ENCODE results near the gene MUSK.

MUSK gene

GRCh38 chr9:110700953-110701352, 32.4 kb downstream of the MUSK start:
- DNase-seq = no peak

DNA sequence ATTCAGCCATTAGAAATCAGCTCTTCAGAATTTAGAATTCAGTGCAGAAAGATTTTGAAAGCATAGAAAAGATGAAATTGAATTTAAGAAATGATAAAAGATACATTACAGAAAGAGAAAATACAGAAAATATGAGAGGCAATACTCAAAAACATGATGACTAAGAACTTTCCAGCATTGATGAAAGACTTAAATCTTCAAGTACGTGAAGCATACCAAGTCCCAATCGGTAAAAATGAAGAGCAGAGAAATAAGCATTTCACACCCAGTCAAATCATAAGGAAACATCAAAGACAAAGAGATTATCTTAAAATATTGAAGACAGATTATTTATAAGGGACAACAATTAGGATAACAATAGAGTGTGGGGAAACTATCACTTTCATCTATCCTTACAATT, 35.1 kb downstream of the MUSK start:
- DNase-seq = no peak

- DNase-seq = no peak
Measured at GRCh38 chr9:110707419-110707818, 38.8 kb downstream of the MUSK start.

DNA sequence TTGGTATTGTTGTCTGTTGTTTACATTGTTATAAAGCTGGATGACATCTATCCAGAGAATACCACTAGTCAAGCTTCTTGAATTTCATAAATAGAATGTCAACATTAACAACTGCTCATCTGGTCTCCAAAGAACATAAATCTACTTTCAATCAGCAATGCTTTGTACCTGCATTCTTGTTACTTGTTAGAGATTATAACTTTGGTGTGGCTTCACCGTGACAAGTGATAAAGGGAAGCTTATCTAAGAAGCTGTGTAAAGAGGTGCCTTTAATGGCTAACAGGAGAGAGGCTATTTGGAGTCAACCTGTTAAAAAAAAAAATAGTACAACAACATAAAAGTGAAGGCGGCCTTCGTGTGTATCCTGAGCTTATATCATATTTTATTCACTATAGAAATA, 41.8 kb downstream of the MUSK start:
- DNase-seq = no peak

- DNase-seq = no peak
Measured at GRCh38 chr9:110712955-110713354, 44.4 kb downstream of the MUSK start.

DNA sequence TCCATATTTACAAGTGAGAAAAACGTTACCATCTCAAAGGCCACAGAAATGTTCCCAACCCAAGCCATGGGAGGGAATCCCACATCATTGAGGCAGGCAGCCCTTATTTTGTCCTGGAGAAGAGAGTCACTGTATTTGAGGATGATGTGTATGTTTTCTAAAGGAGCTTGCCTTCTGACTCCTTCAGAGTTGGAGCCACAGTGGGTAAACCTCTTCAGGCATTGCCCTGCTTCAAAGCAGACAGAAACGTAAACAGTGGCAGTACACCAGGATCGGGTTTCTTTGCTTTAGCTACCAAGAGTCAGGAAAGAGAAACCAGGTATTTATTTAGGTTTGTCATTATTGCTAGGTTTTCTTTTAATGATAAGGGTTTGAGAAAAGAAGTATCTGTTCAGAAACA, 45.7 kb downstream of the MUSK start:
- DNase-seq = no peak

GRCh38 chr9:110728058-110728457, 59.5 kb downstream of the MUSK start:
- DNase-seq = no peak

DNA sequence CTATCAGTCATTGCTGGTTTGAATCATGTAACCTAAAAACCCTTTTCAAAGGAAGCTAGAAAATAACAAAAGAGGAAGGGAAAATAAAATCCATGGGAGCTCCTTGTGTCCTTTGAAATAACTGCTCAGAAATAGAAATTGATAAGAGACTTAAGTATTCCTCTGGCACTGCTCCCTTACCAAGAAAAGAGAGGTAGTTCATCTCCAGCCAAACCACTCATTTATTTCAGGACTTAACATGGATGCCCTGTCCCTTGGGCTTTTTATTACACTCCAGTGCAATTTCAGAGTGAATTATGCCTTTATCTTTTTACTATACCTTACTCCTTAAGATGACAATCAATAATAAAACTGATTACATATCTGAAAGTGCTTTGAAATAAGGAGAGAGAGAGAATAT, 61.0 kb downstream of the MUSK start:
- no peak for DNase-seq

DNA sequence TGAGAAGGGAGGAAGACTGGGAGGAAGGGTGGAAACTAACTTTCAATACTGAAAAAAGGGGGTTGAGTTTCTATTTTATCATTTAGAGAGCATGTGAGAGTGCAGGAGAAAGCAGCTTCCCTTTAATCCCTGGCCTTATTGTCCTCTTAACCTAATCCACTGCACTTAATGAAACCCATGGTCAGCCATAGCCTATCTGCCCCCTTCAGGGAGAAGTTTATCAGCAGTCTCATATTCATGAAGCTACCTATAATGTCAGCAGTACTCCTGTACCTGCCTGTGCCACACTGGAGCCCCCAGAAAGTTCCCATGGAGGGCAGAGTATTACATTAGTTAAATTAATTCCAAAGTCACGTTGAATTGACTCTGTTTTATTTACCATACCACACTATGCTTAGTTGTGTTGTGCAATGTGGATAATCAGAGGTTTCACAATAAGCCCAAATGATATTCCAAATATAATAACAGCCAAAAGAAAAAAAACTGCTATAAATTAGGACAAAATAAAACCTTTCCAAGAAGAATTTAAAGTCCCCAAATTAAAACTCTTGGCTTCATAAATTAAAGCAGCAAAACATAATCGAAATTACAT, 62.9 kb downstream of the MUSK start:
- no peak for DNase-seq

GRCh38 chr9:110738982-110739381, 70.4 kb downstream of the MUSK start:
- DNase-seq = no peak

DNA sequence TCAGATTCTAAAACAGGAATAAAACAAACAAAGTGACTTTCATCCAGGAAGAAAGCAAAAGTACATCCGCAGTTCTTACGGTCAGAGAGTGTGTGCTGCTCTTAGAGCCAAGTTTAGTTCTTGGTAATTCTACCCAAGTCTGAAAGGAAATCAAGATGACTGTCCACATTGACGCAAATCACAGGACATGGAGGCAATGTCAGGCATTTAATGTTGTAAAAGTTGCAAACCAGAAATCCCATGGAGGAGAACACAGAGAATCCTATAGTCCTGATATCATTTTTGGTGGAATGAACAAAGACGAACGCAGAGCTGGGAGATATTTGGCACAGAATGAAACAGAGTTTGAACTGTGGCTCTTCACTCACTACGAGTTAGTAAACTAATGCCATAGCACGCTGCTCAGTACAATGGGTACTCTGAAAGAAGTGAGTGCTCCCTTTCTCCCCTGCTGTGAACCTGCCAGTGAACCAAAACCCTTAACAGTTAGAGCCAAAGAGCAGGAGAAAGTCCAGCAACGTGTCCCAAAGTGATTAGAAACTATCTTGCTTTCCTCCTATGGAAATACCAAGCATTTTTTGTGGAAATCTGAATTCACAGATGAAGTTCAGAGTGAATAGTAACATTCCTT, 74.3 kb downstream of the MUSK start:
- no peak for DNase-seq

DNA sequence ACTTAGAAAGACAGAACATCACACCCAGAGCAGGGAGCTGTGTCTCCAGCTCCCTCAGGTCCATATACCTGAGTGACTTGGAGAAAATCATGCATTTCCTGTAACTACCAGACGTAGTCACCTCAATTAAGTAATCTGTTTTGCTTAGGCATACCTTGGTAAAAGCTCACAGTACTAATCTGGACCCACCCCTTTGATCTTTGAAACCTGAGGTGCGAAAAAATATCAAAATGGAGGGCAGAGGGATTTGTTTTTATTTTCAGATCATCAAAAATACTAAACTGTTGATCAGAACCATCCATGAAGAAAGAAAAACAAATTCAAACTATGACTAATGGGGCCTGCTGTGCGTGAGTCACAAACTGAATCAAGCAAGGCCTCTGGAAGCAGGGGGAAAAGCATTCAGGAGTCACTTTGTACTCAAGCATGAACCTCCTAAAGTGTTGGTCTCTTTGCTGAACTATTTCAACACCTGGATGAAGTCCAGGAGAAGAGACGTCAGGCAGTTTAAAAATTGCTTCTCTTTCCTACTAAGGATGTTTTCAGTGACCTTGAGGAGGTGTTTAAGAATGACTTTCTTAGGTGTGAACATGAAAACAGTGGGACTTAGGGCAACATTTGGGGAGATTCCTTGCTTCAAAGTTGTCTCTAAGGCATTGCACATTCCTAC, 76.3 kb downstream of the MUSK start:
- no peak for DNase-seq

- DNase-seq = no peak
Measured at GRCh38 chr9:110745676-110746075, 77.1 kb downstream of the MUSK start.

DNA sequence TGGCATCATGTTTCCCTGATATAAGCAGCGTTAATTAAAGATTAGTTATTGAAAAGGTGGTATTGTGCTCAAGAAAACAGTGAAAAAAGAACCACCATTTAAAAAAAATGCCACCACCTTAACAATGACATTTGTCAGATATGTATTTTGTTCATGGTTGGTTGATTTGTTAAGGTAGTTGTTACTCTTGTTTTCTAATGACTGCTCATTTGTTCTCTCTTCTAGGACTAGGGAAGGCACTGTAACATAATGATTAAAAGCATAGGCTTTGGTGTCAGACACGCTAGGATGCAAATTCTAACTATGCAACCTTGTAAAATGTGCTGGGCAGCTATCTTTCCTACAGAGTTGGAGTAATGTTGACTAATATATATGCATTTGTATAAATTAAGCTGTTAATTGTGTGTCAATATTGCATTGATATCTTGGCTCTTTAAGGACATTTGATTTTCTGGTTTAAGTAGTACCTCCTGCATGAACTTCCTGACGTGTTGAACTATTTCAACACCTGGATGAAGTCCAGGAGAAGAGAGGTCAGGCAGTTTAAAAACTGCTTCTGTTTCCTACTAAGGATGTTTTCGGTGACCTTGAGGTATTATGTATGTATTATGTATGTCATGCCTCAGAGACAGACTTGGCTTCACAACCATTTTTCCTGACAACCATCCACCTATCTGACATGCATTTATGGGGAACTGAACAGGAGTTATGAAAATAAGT, 77.8 kb downstream of the MUSK start:
- DNase-seq = no peak

DNA sequence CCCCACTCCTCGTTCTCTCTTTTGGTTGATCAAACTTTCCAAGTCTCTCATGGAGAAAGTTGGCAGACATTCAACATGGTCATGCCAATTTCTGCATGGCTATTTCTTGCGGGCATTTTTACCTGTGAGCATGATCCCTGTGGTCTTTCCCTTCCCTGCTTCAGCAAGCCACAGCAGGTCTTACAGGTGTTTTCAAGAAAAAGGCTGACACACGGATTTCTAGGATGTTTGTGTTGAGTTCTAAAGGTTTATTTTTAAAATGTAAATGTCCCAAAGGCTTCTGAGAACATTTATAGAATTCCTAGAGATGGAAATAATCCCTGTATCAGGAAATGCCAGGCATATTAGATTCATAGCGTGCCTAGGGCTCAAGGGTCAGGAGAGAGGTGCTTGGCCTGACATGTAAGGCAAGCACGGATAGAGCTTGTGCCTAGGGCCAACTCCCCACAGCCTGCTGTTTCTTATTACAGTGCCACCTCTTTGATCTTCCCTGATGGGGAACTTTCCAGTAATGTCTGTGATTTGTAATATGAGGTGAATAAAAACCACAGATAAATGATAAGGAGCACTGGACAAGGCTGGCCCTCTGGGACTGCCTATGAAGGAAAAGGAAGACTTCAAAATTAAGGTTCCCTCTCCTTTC, 79.8 kb downstream of the MUSK start:
- DNase-seq = no peak

DNA sequence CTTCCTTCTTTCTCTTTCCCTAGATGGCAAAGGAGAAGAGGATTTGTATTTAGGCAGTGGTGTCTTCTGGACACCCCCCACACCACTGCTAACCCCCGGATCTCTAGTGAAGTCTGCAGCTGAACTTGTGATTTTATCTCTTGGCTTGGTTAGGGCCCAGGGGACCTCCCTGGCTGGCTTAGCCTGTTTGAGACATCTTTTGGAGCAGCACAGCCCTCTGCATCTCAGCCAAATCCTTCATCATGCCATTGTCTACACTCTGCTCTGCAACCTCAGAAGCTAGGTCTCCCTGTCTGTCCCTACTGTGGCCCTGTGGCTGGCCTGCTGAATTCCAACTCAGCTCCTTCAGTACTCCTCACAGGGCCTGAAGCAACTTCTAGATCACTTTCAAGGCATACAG, 81.7 kb downstream of the MUSK start:
- DNase-seq = no peak

GRCh38 chr9:110751971-110752370, 83.4 kb downstream of the MUSK start:
- DNase-seq = no peak

GRCh38 chr9:110752766-110753165, 84.2 kb downstream of the MUSK start:
- no peak for DNase-seq

GRCh38 chr9:110753731-110754231, 85.2 kb downstream of the MUSK start:
- DNase-seq = no peak

GRCh38 chr9:110755179-110755578, 86.6 kb downstream of the MUSK start:
- DNase-seq = no peak

GRCh38 chr9:110758201-110758600, 89.6 kb downstream of the MUSK start:
- DNase-seq = no peak

DNA sequence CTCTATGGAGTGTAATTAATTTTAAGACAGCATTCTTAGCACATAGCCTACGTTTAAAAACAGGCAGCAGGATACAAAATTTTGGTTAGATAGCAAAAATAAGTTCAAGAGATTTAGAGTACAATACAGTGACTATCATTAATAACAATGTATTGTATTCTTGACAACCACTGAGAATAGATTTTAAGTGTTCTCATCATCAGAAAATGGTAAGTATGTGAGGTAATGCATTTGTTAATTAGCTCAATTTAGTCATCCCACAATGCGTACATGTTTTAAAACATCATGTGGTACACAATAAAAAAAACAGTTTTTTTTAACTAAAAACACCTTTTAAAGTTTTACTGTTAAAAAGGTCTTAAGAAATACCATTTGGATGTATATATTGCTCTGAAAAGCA, 94.2 kb downstream of the MUSK start:
- no peak for DNase-seq

- DNase-seq = no peak
Measured at GRCh38 chr9:110763568-110763967, 95.0 kb downstream of the MUSK start.

All from CD4-positive, alpha-beta T cell treated with Interleukin-4 for 4 hours (primary cell).